A549 (cell line): ENCODE results near the gene SOS1.

Experiments used
- CTCF ChIP-seq: fragments of >200 bp; sonication (Bioruptor Twin); formaldehyde crosslinking; IDR thresholded peaks from 3 replicates; pipeline ENCODE4 v1.5.1; 2016
- HOXA7 ChIP-seq: fragments of 250-450 bp; sonication (Bioruptor Pico); IDR thresholded peaks from 2 replicates; pipeline ENCODE4 v1.5.0; 2020; ENCODE audit warnings: mild to moderate bottlenecking, moderate library complexity
- MAFK ChIP-seq: fragments of 450-650 bp; IDR thresholded peaks from 2 replicates; pipeline ENCODE4 v1.6.1; 2014; ENCODE audit not compliant: partially characterized antibody
- POLR2A ChIP-seq: IDR thresholded peaks from 2 replicates; pipeline ENCODE4 v1.6.1; 2012; ENCODE audit warnings: mild to moderate bottlenecking, low read length
- RAD21 ChIP-seq, 2 experiments: fragments of >200 bp in 1 of 2; sonication (Bioruptor Twin) in 1 of 2; formaldehyde crosslinking in 1 of 2; IDR thresholded peaks in 1 of 2; conservative IDR thresholded peaks in 1 of 2; 2 replicates in 1 of 2; 3 replicates in 1 of 2; pipeline ENCODE4 v1.6.1; 2012 to 2018; ENCODE audit warnings: inconsistent platforms in 1 of 2
- RARB ChIP-seq: fragments of 250-450 bp; sonication (Bioruptor Pico); IDR thresholded peaks from 2 replicates; pipeline ENCODE4 v1.8.0; 2021; ENCODE audit warnings: mild to moderate bottlenecking, moderate library complexity

GRCh38 chr2:39033980-39034379, 86.9 kb downstream of the SOS1 start:
- TF ChIP-seq CTCF (no peak), RARB (no peak), RAD21 (conservative IDR thresholded peaks at IDR 0.05 in 1 of 2, IDR thresholded peaks at IDR 0.05 in 1 of 2) (no peak), MAFK (no peak), POLR2A (no peak), HOXA7 (CRISPR knock-in tag) (no peak)
